HCT116 (cell line): Measurements from ENCODE around the gene APCDD1L. TPM values are rescaled to one million over a fixed set of nuclear protein-coding genes. Genes with fewer than 3 reads are reported as not detected.

Experiments used
- ATAC-seq: fragments of 200-7000 bp; cut with Tn5 transposase; 2 replicates; pipeline ENCODE4 v1.9.1; 2020; ENCODE audit warnings: mild to moderate bottlenecking, moderate library complexity
- BruUV-seq: library from RNA; stranded (reverse); fragments of 400-500 nt; replicated peaks from 2 replicates; lab custom pipeline; 2021; lab: Mats Ljungman, UMichigan
- CTCF ChIA-PET: fragments of 300-600 bp; sonication (Branson Sonifier 250); formaldehyde crosslinking; loops from one replicate; lab custom pipeline; 2021; ENCODE audit warnings: antibody characterized with exemption; lab: Charles Lee
- POLR2A ChIA-PET: fragments of 300-600, 350-600 bp; sonication (Branson Sonifier 250); formaldehyde crosslinking; loops from one replicate; lab custom pipeline; 2021; ENCODE audit warnings: antibody characterized with exemption; lab: Charles Lee
- RAD21 ChIA-PET, 2 experiments: fragments of 300-600 bp; sonication (Branson Sonifier 250); formaldehyde crosslinking; loops; one replicate each; lab custom pipeline; 2023; ENCODE audit warnings: low total read pairs in 2 of 2; ENCODE audit not compliant: uncharacterized antibody in 2 of 2, unreplicated experiment in 2 of 2, low non-redundant PET in 1 of 2; lab: Charles Lee
- DNase-seq: peaks from one replicate; pipeline ENCODE4 v3.0.0-alpha.2; 2010; ENCODE audit warnings: low read depth, low spot score
- H2AFZ ChIP-seq: fragments of 200-600 bp; shearing (Covaris generic), sonication (generic); 2 replicates; pipeline ENCODE4 v1.6.1; 2017; ENCODE audit warnings: low read depth, mixed run types, mixed read lengths, antibody characterized with exemption, low read length; ENCODE audit not compliant: poor library complexity, severe bottlenecking
- H3K27ac ChIP-seq: 2 replicates; pipeline ENCODE4 v1.5.1; 2012; ENCODE audit warnings: low read depth, low read length
- H3K27me3 ChIP-seq: fragments of 200-600 bp; sonication (generic); 2 replicates; pipeline ENCODE4 v1.6.1; 2016; ENCODE audit warnings: mixed run types, low read length, mixed read lengths; ENCODE audit not compliant: insufficient read depth
- H3K36me3 ChIP-seq, 2 experiments: fragments of 200-500 bp in 1 of 2; fragments of 200-600 bp in 1 of 2; sonication (Bioruptor generic) in 1 of 2; sonication (generic) in 1 of 2; 2 replicates each; pipeline versions ENCODE4 v1.5.1 to v1.6.1; 2014 to 2016; ENCODE audit warnings: low read length in 2 of 2, inconsistent platforms in 1 of 2, mixed read lengths in 1 of 2, mixed run types in 1 of 2; ENCODE audit not compliant: insufficient read depth in 2 of 2, control insufficient read depth in 1 of 2
- H3K4me1 ChIP-seq, 2 experiments: fragments of 200-600 bp in 1 of 2; sonication (generic) in 1 of 2; 2 replicates each; pipeline versions ENCODE4 v1.5.1 to v1.6.1; 2012 to 2017; ENCODE audit warnings: low read length in 2 of 2, inconsistent platforms in 1 of 2, mild to moderate bottlenecking in 1 of 2, mixed read lengths in 1 of 2, mixed run types in 1 of 2, moderate library complexity in 1 of 2; ENCODE audit not compliant: insufficient read depth in 2 of 2, control insufficient read depth in 1 of 2
- H3K4me2 ChIP-seq: fragments of 200-600 bp; sonication (generic); 2 replicates; pipeline ENCODE4 v1.6.1; 2017; ENCODE audit warnings: mixed run types, low read length, mixed read lengths
- H3K4me3 ChIP-seq, 2 experiments: fragments of 200-600 bp in 1 of 2; sonication (generic) in 1 of 2; replicated peaks in 1 of 2; 2 replicates each; pipeline ENCODE4 v1.5.1; 2011 to 2016; ENCODE audit warnings: low read length in 2 of 2, control low read depth in 1 of 2, low read depth in 1 of 2, mild to moderate bottlenecking in 1 of 2, mixed read lengths in 1 of 2, mixed run types in 1 of 2
- H3K79me2 ChIP-seq: fragments of 200-600 bp; sonication (generic); 2 replicates; pipeline ENCODE4 v1.6.1; 2017; ENCODE audit warnings: mild to moderate bottlenecking, mixed run types, low read length, moderate library complexity, mixed read lengths; ENCODE audit not compliant: insufficient read depth
- H3K9ac ChIP-seq: fragments of 200-600 bp; sonication (generic); 2 replicates; pipeline ENCODE4 v1.6.1; 2016; ENCODE audit warnings: low read length, mixed read lengths
- H3K9me2 ChIP-seq: fragments of 200-600 bp; sonication (generic), shearing (Covaris generic); 2 replicates; pipeline ENCODE4 v1.6.1; 2017; ENCODE audit warnings: mixed run types, mild to moderate bottlenecking, moderate library complexity; ENCODE audit not compliant: insufficient read depth
- H3K9me3 ChIP-seq, 2 experiments: fragments of 200-500 bp in 1 of 2; fragments of 200-600 bp in 1 of 2; sonication (Bioruptor generic) in 1 of 2; sonication (generic) in 1 of 2; 2 replicates each; pipeline ENCODE4 v1.6.1; 2014 to 2017; ENCODE audit warnings: low read length in 2 of 2, mixed read lengths in 2 of 2, inconsistent platforms in 1 of 2, low read depth in 1 of 2, mild to moderate bottlenecking in 1 of 2, mixed run types in 1 of 2, moderate library complexity in 1 of 2; ENCODE audit not compliant: control insufficient read depth in 1 of 2, insufficient read depth in 1 of 2
- H4K20me1 ChIP-seq: fragments of 200-600 bp; sonication (generic), shearing (Covaris generic); 2 replicates; pipeline ENCODE4 v1.6.1; 2017; ENCODE audit warnings: mixed run types, mild to moderate bottlenecking, moderate library complexity; ENCODE audit not compliant: insufficient read depth
- ATF3 ChIP-seq: IDR thresholded peaks from 2 replicates; pipeline ENCODE4 v1.6.1; 2012
- ELF1 ChIP-seq: IDR thresholded peaks from 2 replicates; pipeline ENCODE4 v1.6.1; 2012; ENCODE audit warnings: low read depth, borderline replicate concordance
- EZH2 ChIP-seq: fragments of 200-600 bp; sonication (generic); IDR thresholded peaks from 2 replicates; pipeline ENCODE4 v1.6.1; 2017; ENCODE audit warnings: antibody characterized with exemption, mixed run types
- EZH2phosphoT487 ChIP-seq: fragments of 200-600 bp; IDR thresholded peaks from 2 replicates; pipeline ENCODE4 v1.6.1; 2018; ENCODE audit warnings: antibody characterized with exemption, borderline replicate concordance
- MAX ChIP-seq: IDR thresholded peaks from 2 replicates; pipeline ENCODE4 v1.6.1; 2012
- RAD21 ChIP-seq: IDR thresholded peaks from 2 replicates; pipeline ENCODE4 v1.6.1; 2012; ENCODE audit warnings: low read depth, mild to moderate bottlenecking
- SIN3A ChIP-seq: IDR thresholded peaks from 2 replicates; pipeline ENCODE4 v1.6.1; 2012; ENCODE audit warnings: low read depth
- SP1 ChIP-seq: IDR thresholded peaks from 2 replicates; pipeline ENCODE4 v1.6.1; 2012; ENCODE audit warnings: low read depth
- ZBTB33 ChIP-seq: IDR thresholded peaks from 2 replicates; pipeline ENCODE4 v1.6.1; 2011; ENCODE audit warnings: mild to moderate bottlenecking, low read length, moderate library complexity; ENCODE audit not compliant: insufficient replicate concordance; ENCODE audit errors: extremely low read depth
- ZNF274 ChIP-seq: fragments of 200-500 bp; sonication (Bioruptor generic); IDR thresholded peaks from 2 replicates; pipeline ENCODE4 v1.6.1; 2014; ENCODE audit warnings: mild to moderate bottlenecking, low read depth, low read length, inconsistent platforms
- intact Hi-C: fragments of 100-400 bp; cut with micrococcal nuclease; formaldehyde crosslinking; loops from 2 replicates; pipeline ENCODE4 v1.10.0; 2022
- total RNA-seq: library from RNA; stranded (reverse); gene quantifications from one replicate; pipeline ENCODE4 v1.2.1, GENCODE V29; 2021; ENCODE audit not compliant: unreplicated experiment

APCDD1L gene
- total RNA-seq, 1 experiment from 2014 or later: not detected

- Histone ChIP-seq H3K9me2 (no peaks in the 10 kb centered on the region), H3K27me3 (peaks cover 2% of the 10 kb centered on the region; the same call in 1 of the 2 replicates), H3K4me1 (peaks cover 0 to 8% of the 10 kb centered on the region in 2 experiments; a peak in 1 of 4 replicates), H3K27ac (no peak overlapping the region), H3K9ac (no peak overlapping the region), H3K79me2 (no peaks in the 10 kb centered on the region), H2AFZ (no peak overlapping the region), H3K36me3 (no peaks in the 10 kb centered on the region), H3K4me3 (no peak overlapping the region), H4K20me1 (no peaks in the 10 kb centered on the region), H3K9me3 (no peaks in the 10 kb centered on the region), H3K4me2 (no peak overlapping the region)
- BruUV-seq: no TSS peak
- DNase-seq: no peak
- TF ChIP-seq SP1: no peak
- no peak for TF ChIP-seq EZH2
- no peak for TF ChIP-seq ZBTB33
- no peak for TF ChIP-seq ZNF274
- no peak for TF ChIP-seq MAX
- no peak for TF ChIP-seq RAD21
- TF ChIP-seq SIN3A: no peak
- TF ChIP-seq EZH2phosphoT487: no peak
- no peak for TF ChIP-seq ELF1
- no peak for TF ChIP-seq ATF3
- ATAC-seq: no peak
- RAD21 ChIA-PET: no interaction called here
- CTCF ChIA-PET: no interaction called here
- POLR2A ChIA-PET: no interaction called here
- intact Hi-C loops: no loop called here
These were observed 44.1 kb upstream of the APCDD1L start for GRCh38 chr20:58559368-58559729.
